HG03558 (cell line): ENCODE data around the gene CPE.
A peak's percentile ranks its signal among the peaks of the same experiment; 100 is the strongest.
"Not testable (repeated sequence)": the region's sequence is repeated elsewhere in the genome, so short reads cannot be mapped to it uniquely, and the experiment has no call there.

Source experiments
- ATAC-seq: cut with Tn5 transposase; IDR thresholded peaks from one replicate; pipeline ENCODE4 v1.9.1; 2021; ENCODE audit warnings: moderate number of reproducible peaks; ENCODE audit not compliant: unreplicated experiment; ENCODE audit errors: extremely low read depth

Gene CPE

GRCh38 chr4:165454426-165454825, 75.6 kb downstream of the CPE start:
- no peak for ATAC-seq

GRCh38 chr4:165457793-165458192, 79.0 kb downstream of the CPE start:
- ATAC-seq, result no peak

- ATAC-seq, result no peak
Observed at GRCh38 chr4:165458471-165458870, 79.7 kb downstream of the CPE start.

- no peak for ATAC-seq
Observed at GRCh38 chr4:165461159-165461821, 82.5 kb downstream of the CPE start.

GRCh38 chr4:165462009-165462408, 83.2 kb downstream of the CPE start:
- no peak for ATAC-seq

- ATAC-seq, result no peak
Observed at GRCh38 chr4:165464376-165464775, 85.6 kb downstream of the CPE start.

- ATAC-seq, result peak; percentile 66
Observed at GRCh38 chr4:165464813-165465381, 86.1 kb downstream of the CPE start.

GRCh38 chr4:165470009-165470408, 91.2 kb downstream of the CPE start:
- ATAC-seq, result no peak

GRCh38 chr4:165472943-165473676, 94.3 kb downstream of the CPE start:
- ATAC-seq, result no peak

- no peak for ATAC-seq
Observed at GRCh38 chr4:165474784-165475705, 96.2 kb downstream of the CPE start.

GRCh38 chr4:165475706-165476070, 96.9 kb downstream of the CPE start:
- ATAC-seq, result no peak

- no peak for ATAC-seq
Observed at GRCh38 chr4:165476214-165477098, 97.6 kb downstream of the CPE start.

GRCh38 chr4:165477799-165478198, 99.0 kb downstream of the CPE start:
- ATAC-seq, result no peak

GRCh38 chr4:165478260-165478659, 99.5 kb downstream of the CPE start:
- no peak for ATAC-seq

- no peak for ATAC-seq
Observed at GRCh38 chr4:165481053-165481835, 102.4 kb downstream of the CPE start.

- no peak for ATAC-seq
Observed at GRCh38 chr4:165489786-165490185, 111.0 kb downstream of the CPE start.

- ATAC-seq, result not testable (repeated sequence)
Observed at GRCh38 chr4:165492583-165492982, 113.8 kb downstream of the CPE start.

GRCh38 chr4:165493359-165493758, 114.6 kb downstream of the CPE start:
- ATAC-seq, result peak; percentile 75
